GM12874 (cell line): ENCODE results near the gene PTPRN2.

ENCODE experiments used
- TF ChIP-seq, protein P1 (sequence below): IDR thresholded peaks from 2 replicates; pipeline ENCODE4 v1.5.1; 2011; ENCODE audit warnings: low read depth, mild to moderate bottlenecking, control low read depth, low read length, moderate library complexity; ENCODE audit not compliant: insufficient read depth

PTPRN2 gene

DNA sequence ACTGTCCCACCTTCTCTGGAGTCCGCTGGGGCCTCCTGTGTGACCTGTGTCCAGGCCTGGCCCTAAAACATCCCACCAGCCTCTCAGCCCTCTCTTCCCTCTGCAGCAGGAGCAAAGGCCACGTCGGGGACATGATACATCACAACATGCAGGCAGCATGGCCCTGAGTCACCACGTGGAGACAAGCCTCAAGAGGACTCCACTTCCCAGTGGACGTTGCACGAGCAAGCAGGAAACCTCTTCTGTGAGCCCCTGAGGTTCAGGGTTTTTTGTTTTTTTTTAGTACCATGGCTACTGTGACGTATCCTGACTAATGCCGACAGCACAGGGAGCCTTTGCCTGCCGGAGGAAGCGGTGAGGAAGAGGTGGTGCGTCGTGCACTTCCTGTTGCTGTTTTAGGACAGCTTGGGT lies 1084.9 kb downstream of the PTPRN2 start:
- TF ChIP-seq, protein P1, sequence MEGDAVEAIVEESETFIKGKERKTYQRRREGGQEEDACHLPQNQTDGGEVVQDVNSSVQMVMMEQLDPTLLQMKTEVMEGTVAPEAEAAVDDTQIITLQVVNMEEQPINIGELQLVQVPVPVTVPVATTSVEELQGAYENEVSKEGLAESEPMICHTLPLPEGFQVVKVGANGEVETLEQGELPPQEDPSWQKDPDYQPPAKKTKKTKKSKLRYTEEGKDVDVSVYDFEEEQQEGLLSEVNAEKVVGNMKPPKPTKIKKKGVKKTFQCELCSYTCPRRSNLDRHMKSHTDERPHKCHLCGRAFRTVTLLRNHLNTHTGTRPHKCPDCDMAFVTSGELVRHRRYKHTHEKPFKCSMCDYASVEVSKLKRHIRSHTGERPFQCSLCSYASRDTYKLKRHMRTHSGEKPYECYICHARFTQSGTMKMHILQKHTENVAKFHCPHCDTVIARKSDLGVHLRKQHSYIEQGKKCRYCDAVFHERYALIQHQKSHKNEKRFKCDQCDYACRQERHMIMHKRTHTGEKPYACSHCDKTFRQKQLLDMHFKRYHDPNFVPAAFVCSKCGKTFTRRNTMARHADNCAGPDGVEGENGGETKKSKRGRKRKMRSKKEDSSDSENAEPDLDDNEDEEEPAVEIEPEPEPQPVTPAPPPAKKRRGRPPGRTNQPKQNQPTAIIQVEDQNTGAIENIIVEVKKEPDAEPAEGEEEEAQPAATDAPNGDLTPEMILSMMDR, result no peak

DNA sequence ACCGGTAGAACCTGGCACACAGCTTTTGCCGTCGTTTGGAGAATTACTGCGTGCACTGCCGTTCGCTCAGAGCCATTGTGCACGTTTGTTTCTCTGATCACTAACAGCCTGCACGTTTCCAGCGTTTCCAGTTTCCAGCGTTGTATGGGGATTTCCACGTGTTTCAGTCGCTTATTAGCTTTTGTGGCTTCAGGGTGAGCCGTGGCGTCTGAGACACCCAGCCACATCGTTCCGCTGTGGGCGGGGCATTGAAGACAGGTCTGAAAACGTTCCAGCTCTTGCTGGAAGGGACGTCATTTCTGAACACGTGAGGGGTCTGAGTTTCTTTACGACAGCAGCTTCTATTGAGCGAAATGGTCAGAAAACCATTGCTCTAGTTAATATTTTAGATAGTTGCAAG lies 1086.0 kb downstream of the PTPRN2 start:
- TF ChIP-seq, protein P1, result no peak

DNA sequence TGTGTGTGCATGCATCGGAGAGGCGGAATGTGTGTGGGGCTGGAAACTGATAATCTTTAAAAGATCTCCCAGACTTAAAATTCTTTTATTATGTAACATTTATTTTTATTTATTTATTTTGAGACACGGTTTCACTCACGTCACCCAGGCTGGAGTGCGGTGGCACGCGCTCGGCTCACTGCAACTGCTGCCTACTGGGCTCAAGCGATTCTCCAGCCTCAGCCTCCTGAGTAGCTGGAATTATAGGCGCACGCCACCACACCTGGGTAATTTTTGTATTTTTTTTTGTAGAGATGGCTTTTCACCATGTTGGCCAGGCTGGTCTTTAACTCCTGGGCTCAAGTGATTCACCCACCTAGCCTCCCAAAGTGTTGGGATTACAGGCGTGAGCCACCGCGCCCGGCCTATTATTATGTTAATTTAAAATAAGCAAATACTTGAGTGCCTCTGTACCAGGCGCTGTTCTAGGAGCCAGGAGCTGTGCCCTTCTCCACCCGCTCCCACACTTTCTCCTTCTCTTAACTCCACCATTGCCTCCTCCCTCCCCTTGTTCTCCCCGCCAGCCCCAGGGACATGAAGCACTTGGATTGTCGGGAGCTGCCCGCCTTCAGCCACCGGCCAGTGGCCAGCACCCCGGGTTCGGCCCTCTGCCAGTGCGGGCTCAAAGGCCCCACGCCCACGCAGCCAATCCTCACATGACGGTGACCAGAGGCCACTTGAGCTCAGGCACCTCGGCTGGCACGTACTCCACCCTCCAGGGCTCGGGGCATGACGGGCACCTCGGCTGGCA lies 1087.3 kb downstream of the PTPRN2 start:
- TF ChIP-seq, protein P1, result no peak

DNA sequence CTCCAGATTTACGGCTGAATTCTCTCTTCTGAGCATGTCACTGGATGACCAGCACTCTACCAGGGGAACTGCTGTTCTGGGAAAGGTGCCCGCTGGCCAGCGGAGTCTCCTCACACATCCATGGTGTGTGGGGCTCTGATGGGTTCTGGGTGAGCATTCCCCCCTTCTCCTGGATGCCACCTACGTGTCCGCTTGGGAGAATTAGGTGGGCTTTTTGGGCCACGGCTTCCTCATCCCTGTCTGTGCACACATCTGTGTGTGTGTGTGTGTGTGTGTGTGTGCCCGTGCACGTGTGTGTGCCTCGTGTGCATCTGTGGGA lies 1087.8 kb downstream of the PTPRN2 start:
- TF ChIP-seq, protein P1, result no peak

DNA sequence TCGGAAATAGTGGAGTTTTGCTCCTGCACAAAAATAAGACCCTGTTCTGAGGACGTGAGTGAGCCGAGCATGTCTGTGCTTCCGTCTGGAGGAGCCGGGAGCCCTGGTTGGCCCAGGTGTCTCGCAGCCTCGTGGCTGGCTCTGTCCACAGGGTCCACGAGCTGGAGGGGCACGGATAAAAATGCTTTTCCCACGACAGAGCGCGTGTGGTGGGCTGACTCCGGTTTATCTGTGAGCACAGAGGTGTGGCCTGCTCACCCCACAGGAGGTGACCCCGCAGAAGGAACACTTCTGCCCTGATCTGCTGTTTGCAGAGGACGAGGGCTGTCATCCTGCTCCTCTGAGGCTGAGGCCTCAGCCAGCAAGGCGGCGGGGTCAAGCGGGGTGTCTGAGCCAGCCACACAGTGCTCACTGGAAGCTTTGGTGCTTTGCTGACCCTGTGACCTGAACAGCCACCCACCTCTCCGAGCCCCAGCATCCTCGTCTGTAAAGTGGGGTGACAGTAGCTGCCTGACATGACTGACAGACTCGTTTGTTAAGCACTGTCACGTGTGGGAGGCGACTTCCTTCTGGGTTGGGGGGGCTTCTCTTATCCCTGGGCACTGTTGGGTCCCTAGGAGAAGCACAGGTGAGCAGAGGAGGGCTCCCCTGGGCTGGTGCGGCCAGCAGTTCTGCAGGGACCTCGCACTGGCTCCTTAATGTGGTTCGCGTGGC lies 1088.3 kb downstream of the PTPRN2 start:
- TF ChIP-seq, protein P1, result no peak

DNA sequence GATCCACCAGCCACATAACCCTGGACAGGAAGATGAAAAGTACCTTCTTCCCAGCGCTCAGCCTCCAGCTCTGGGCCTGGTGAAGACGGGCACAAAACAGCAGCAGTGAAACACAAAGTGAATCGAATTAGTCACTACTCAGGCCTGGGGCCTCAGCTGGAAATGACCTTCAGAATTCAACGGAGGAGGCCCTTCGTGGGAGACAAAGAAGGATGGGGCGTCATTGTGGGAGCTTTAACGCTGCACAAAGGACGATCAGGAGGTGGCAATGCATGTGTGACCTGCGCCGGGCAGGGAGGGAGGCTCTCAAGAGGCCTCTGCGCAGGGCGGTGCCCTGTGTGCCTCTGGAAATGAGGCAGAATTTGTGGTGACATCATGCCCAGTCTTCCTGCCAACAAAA lies 1089.0 kb downstream of the PTPRN2 start:
- TF ChIP-seq, protein P1, result no peak

DNA sequence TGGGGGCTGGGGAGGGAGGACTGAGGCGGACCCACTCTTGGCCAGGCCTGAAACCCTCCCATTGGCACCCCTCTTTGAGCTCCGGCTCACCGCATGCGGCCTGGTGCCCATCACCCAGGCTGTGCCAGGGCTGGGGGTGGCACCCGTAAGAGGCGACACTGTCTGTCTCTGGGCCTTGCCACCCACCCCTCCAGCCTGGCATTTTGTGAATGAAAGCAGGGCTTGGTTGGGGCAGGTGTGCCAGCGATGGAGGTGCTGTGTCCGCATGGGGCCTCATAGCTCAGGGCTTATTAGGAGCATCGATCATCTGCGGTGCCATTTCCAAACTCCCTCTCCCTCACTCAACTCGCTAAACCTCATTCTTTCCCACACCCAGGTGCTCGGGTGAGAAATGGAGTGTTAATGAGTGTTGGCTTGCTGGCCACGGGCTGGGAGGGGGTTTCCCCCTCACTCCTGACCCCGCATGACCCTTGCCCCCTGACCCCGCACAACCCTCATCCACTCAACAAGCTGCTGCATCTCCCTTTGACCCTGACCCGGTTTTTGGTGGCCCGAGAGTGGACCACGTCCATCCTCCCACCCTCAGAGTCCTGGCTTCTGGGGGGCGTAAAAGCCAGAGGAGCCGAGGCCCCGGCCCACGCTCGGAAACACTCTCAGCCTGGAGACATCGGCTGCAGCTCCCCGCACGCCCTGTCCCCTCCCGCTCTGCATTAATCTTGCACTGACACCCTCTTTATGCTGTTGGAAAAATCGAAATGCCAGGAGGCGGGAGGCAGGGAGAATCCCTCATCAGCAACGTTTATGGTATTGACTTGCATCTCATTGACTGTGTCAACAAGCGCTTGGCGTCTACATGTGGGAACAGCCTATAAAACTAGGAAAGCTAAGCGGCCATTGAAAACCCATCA lies 1089.6 kb downstream of the PTPRN2 start:
- TF ChIP-seq, protein P1, result no peak
